ENCODE data around the gene IRF9.

Gene IRF9

DNA sequence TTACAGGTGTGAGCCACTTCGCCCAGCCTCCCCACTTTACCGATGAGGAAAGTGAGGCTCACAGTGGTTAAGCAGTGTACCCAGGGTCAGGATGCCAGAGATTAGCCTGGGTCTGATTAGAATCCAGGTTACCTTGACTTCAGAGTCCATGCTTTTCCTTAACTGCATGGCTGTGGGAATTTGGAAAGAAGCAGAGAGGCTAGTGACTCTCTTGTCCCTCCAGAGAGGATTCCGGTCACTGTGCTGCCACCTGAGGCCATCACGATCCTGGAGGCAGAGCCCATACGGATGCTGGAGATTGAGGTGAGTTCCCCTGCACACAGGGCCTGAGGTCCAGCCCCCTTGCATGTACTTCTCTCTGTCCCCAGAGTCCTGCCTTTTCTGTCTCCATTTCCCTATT is 15.5 kb downstream of the IRF9 start:
- DNase-seq (ENCODE audit: low read depth in 4 of 4, low spot score in 1 of 4): no peak

DNA sequence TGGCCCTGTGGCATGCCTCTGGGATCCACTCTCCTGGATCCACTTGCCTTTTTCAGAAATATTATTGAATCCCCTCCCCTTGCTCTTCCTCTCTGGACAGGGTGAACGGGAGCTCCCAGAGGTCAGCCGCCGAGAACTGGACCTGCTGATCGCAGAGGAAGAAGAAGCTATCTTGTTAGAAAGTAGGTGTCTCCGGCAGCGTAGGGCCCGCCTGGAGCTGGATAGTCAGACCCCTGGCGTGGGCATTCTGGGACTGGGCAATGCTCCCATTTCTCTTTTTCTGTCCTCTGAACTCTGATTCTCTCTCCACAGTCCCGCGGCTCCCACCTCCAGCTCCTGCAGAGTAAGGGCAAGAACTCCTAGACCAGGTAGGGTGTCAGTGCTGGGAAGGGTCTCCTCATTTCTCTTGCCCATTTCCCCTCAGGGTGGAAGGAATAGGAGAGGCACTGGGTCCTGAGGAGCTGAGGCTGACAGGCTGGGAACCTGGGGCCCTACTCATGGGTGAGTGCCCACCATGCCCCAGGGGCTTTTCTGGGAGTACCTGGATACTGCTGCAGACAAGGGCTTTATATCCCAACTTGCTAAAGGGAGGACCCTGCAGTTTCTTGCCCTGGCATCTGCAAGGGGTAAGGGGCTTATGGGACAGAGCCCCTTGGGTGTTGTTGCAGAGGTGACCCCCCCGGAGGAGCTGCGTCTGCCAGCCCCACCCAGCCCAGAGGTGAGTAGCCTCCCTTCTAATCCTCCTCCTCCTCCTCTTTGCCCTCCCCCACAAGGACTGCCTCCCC is 16.2 kb downstream of the IRF9 start:
- no peak for DNase-seq (ENCODE audit: low read depth in 4 of 4, low spot score in 1 of 4)

DNA sequence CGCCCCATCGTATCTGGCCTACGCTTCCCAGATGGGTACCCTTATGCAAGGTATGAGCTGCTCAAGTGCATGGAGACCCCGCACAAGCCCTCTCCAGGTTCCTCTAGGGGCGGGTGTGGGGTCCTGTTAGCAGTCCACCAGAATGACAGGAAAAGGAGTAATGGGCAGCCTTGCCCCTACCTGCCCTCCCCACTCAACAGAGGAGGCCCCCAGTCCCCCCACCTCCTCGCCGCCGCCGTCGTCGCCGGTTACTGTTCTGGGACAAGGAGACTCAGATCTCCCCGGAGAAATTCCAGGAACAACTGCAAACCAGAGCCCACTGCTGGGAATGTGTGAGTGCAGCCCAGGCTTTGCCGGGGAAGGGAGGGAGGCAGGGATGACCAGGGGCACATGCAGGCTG is 16.8 kb downstream of the IRF9 start:
- no peak for DNase-seq (ENCODE audit: low read depth in 4 of 4, low spot score in 1 of 4)

DNA sequence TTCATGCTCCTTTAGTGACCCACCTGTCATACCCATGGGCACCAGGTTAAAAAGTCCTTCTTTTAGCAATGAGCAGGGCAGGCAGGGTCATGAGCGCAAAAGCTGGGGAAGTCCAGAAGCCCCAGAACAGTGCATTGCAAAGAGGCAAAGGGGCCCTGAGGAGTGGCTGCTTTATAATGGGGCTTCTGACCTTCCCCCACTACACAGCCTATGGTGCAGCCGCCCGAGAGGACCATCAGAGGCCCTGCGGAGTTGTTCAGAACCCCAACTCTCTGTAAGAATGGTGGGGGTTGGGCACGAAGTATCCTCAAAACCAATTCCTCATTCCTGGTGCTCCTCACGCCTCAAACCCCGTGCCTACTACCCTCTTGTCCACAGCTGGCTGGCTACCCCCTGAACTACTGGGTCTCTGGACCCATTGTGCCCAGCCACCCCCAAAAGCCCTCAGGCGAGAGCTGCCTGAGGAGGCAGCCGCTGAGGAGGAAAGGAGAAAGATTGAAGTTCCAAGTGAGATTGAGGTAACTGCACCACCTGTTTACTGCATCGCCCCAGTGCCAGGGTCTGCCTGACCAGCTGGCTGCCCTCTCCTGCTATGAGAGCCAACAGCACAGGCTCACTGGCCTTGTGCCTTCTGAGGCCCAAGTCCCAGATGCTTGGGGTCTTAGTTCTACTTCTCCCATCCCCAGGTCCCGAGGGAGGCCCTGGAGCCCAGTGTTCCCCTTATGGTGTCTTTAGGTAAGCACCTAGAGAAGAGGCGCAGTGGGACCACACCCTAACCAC is 17.5 kb downstream of the IRF9 start:
- DNase-seq (ENCODE audit: low read depth in 4 of 4, low spot score in 1 of 4): no peak

DNA sequence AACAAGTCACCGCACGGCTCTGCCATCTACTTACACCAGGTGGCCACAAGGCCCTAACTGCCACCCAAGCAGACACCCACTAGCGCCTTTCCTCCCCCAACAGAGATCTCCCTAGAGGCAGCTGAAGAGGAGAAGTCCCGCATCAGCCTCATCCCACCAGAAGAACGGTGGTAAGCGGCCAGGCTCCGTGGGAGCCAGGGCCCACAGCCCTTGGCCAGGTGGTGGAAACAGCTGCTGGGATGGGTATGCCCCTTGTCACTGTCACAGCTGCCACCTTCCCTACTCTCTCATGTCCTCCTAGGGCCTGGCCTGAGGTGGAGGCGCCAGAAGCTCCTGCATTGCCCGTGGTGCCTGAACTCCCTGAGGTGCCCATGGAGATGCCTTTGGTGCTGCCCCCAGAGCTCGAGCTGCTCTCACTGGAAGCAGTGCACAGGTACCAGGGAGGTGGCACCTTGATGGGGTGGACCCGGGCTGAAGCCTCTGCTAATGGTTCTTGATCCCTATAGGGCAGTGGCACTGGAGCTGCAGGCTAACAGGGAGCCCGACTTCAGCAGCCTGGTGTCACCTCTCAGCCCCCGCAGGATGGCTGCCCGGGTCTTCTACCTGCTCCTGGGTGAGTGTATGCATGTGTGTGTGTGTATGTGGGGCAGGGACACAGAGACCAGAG is 18.4 kb downstream of the IRF9 start:
- no peak for DNase-seq (ENCODE audit: low read depth in 4 of 4, low spot score in 1 of 4)

DNA sequence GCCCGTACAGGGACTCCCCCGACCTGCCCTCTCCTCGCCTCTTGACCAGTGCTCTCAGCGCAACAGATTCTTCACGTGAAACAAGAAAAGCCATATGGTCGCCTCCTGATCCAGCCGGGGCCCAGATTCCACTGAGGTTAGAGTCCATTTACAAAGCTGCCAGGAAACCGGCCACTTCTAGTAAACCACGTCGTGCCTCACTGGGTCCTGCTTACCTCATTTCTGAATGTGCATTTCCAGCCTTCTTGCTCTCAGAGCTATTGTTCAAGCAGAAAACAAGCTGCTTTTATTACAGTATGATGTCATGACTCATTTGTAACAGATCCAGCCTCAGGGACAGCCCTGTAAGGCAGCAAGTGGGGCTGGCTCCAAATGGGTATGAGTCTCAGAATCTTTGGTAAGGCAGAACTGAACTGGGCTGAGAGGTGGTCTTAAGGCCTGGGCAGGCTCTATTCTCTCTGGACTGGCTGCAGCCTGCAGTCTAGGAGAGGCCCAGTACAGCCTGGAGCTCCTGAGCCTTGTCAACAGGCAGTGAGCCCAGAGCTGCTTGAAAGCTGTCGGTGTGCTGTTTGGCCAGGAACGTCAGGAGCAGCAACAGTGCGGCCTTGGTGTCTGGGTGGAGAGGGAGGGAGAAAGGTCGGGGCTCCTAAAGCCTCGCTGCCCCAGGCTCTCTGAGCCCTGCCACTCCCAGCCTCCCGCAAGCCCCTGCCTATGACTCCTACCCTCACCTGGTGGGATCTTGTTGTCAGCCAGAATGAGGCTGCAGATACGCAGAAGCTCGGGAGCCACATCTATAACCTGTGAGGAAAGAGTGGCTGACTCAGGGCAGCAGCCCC is 19.1 kb downstream of the IRF9 start:
- no peak for DNase-seq (ENCODE audit: low read depth in 4 of 4, low spot score in 1 of 4)

DNA sequence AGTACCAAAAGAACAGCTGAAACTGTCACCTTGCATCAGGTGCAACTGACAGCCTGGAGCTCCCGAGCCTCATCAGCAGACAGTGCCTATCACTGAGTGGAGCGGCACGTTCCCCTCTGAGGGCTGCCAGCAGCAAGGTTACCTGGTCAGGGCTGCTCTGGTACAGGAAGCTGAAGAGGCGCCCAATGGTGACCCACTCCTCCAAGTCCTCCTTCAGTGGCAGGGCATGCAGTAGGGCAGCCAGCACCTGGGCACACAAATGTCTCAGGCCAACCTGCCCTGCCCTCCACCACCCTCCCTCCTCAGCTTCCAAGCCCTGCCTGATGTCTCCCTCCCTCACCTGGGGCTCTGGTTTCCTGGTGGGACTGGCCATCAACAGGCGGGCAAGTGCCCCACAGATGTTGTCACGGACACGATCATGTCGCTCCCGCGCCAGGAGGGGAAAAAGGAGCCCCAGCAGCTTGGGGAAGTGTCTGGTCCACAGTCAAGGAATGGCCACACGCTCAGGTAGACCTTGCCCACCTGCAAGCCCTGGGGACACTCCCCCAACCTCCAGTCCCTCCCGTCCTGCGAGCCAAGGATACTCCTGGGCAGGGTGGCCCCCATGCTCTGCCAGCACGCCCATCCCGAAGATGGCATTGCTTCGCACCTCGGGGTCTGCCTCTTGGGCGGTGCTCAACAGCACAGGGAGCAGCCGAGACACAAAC is 20.5 kb downstream of the IRF9 start:
- DNase-seq (ENCODE audit: low read depth in 4 of 4, low spot score in 1 of 4): no peak

DNA sequence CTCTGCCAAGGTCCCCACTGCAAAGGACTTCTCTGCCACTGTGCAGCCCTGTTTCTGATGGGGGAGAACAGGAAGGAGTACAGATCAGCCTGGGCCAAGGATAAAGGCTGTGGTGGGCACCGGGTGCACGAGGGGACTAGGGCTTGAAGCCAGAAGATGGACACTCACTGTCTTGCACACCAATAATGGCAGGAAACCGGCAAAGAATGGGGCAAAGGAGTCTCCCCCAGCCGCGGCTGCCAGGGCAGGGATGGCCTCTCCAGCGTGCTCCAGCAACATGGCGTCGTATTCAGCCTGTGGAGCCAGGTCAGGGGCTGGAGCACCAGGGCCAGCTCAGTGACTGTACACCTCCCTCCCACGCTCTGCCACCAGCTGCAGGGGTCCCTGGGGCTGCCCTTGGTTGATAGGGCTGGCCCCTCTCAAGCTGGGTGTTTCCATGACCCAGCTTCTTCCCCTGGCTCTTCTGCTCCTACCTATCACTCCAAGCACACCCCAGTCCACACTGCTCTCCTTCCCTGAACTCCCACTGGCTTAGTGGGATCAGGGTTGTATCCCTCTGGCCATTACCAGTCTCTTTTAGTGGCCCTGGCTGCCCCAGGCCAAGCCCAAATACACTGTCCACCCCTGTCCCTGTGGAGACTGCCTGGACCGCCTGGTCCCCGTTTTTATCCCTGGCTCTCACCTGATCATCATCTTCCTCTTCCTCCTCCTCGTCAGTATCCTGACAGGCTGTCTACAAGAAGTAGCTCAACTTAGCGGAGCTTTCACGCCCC is 21.2 kb downstream of the IRF9 start:
- no peak for DNase-seq (ENCODE audit: low read depth in 4 of 4, low spot score in 1 of 4)

DNA sequence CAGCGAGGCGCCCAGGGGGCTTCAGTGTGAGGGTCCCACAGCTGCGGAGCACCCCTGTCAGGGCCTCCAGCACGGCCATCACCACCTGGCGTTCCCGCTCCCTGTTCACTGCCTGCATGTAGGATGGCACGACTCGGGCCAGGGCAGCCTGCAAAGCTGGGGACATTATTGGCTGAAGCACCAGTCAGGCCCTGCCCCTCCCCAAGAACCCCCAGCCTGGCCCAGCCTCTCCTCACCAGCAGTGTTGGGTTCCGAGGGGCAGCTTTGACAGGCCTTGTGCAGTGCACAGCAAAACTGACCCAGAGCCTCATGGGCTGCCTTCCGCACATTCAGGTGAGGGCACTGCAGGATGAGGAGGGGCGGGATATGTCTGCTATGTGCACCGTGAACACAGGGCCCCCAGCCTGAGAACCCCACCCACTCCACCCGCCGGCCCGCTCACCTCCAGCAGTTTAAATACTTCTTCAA is 22.0 kb downstream of the IRF9 start:
- DNase-seq (ENCODE audit: low read depth in 4 of 4, low spot score in 1 of 4): no peak

DNA sequence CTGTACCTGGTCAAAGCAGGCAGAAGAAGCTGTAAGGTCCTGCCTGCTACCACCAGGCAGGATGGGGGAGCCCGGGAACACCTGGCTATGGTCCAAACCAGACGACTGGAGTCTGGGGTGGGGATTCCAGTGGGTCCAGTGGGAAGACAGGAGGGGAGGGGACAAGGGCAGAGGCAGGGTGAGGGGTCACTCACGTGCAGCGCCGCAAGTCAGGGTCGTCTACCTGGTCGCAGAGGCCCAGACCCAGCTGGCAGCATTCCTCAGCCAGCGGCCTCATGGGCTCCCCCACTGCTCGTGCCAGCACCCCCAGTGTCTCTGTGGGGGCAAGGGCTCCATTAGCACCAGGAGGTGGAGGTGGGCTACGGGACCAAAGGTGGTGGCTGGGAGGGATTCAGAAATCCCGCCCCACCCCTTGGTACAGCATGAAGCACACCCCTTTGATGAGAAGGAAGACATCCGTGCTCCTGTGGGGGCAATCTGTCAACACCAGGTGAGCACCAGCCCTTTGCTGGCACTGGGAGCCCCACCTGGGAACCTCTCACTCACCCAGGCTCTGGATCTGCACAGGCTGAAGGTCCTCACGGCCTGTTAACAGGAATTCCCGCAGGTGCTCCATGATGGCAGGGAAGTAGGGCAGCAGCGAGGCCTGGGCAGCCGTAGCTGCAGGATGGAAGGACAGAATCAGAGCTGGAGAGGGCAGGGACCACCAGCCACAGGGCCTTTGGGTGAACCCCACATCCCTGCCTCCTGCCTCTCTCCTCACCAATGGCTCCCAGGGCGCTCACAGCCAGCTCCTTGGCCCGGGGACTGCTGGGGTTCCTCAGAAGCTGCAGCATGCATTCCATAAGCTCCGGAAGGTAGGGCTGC is 23.3 kb downstream of the IRF9 start:
- no peak for DNase-seq (ENCODE audit: low read depth in 4 of 4, low spot score in 1 of 4)

DNA sequence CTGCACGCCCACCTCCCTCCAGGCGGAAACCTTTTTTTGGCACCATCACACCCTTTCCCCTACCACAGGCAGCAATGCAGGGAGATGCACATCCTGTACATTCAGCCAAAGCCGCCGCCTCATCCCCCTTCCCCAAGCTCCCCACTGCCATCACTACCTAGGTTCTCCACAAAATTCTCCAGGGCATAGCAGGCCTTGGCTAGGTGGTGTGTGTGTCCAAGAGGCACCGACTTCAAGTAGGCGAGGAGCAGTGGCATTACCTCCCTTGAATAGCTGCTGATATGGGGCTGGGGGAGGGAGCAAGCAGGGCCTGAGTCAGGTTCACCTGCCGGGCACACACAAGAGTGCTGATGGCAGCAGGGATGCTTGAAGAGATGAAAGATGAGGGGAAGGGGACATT is 24.0 kb downstream of the IRF9 start:
- DNase-seq (ENCODE audit: low read depth in 4 of 4, low spot score in 1 of 4): no peak

DNA sequence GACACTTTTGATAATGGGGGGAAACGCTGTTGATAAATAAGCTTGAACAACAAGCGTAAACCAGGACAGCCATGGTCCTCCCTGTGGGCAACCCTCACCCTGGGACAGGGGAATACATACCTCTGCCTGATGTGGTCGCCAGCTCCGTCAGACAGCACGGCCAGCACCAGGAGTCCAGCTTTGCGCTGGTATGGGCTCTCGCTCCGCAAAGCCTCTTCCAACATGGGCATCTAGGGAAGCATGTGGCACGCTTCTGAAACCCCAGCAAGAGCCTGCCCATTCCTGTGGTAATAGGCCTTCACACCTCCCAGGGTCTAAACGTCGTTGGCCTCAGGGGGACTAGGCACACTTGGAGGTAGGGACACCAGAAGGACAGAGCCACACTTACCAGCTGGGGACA is 24.7 kb downstream of the IRF9 start:
- no peak for DNase-seq (ENCODE audit: low read depth in 4 of 4, low spot score in 1 of 4)

DNA sequence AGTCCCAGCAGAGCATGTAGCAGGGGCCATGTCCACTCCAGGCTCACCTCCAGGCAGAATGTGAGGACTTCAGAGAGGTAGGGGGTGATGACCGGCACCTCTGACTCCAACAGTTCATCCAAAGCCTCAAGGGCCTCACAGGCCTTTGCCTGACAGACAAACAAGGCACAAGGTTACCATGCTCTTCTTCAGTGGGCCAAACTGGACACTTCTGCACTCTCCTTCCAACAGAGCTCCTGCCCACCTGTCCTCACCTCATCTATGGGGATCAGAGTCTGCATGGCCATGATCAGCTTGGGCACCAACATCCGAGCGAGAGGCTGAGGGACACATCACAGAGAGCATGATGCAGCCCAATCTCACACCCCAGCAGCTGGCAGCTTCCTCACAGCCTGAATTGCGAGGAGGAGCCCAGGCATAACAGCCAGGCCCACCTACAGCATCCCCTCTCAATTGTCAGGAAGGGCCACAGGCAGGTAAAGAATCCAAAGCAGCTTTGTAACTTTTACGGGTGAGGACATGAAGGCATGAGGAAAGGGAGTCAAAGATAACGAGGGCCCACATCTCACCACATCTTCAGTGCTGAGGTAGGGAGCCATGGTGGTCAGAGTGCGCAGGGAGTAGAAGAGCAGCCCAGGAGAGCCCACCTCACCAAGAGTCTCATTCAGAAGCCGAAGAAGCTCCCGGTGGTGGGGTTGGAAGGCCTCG is 25.9 kb downstream of the IRF9 start:
- DNase-seq (ENCODE audit: low read depth in 4 of 4, low spot score in 1 of 4): no peak

DNA sequence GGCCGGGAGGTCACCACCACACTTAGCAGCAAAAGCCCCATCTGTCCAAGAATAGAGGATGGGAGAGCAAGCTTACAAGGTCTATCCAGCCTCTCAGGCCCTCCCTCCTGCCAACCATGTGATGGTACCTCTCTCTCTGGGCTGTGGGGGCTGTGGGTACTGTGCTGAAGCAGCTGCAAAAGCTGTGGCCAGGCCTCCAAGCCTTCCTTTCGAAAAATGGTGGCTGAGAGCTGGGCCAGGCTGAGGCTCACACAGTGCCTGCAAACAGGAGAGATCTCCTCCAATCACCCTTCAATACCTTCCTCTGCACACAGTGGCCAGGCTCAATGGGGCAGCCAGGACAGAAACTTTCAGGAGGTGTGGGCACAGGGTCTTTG is 26.5 kb downstream of the IRF9 start:
- DNase-seq (ENCODE audit: low read depth in 4 of 4, low spot score in 1 of 4): no peak

DNA sequence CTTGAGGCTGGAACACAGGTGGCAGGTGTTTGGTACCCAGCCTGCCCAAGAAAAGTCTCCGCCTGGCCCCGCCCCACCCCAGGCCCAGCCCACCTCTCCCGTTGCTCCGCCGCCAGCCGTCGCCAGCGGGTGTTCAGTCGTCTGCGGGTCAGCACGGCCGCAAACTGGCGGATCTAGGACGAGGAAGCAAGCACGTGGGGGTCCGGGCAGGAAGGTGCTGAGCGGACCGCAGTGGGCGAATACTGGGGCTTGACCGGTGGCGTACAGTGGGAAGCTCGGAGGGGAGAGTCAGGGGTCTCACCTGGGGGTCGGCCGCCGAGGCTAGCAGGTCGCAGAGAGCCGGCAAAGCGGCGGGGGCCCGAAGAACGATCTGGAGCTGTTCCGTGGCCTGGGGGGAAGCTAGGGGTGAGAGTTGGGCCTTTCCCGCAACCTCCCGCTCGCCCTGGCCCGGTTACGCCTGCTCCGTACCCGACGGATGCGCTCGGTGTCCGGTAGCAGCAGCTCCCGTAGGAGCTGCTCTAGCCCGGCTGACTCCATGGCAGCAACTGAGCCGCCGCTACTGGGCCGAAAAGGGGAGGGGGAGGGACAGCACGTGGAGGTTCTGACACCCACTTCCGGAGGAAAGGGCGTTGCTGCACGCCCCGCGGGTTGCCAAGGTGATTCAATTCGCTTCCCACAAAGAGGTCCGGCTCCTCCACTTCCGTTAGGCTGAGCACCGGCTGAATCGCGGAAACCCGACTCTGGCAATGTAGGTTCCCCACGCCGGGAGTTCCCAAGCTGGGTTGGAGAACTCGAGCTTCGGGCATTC is 27.4 kb downstream of the IRF9 start, which contains the start of gene IPO4:
TSS of gene IPO4 (minus strand) at position 566 of the 808 bp plus-strand sequence. CDS start at position 537, 29 bp downstream.
- DNase-seq (ENCODE audit: low read depth in 4 of 4, low spot score in 1 of 4): peak; percentile 80 to 94 (median 89)

DNA sequence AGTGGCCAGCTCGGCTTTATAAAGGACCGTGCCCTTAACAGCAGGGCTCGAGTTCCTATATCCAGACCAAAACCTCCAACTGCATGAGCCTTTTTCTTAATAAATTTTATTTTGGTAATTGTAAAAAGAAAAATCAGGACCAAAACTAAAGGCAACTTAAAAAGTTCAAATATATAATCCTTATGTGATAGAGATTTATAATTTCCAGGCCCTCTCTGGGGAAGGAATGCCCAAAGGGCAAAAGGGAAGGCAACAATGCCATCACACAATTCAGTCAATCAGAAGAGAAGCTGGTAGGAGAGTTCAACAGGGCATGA is 28.0 kb downstream of the IRF9 start:
- DNase-seq (ENCODE audit: low read depth in 4 of 4, low spot score in 1 of 4): no peak

DNA sequence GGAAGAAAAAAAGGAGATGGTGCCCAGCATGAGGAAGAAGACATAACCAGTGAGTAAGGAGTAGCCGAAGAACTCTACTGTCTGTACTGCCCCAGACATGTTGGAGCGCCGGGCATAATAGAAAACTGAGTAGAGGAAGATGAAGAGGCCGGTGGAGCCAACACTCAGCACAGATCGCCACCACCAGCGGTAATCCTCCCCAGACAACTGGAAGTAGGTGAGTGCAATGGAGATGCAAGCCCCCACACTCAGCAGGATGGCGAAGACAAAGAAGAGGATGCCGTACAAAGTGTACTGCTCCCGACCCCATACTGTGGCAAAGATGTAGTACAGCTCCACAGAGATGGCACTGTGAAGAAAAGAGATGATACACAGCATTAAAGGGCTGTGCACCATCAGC is 28.4 kb downstream of the IRF9 start:
- no peak for DNase-seq (ENCODE audit: low read depth in 4 of 4, low spot score in 1 of 4)

Data from stimulated activated CD4-positive, alpha-beta T cell treated with anti-CD3 and anti-CD28 coated beads, Interleukin-1b, Interleukin-23, amount 100 ng/mL, for 24 hours (primary cell).